G401 (cell line): ENCODE measurements around the gene STING1. TPM values are rescaled to one million over a fixed set of nuclear protein-coding genes. Genes with fewer than 3 reads are reported as not detected.
"Not testable (repeated sequence)": the region's sequence is repeated elsewhere in the genome, so short reads cannot be mapped to it uniquely, and the experiment has no call there.

Source experiments
- DNase-seq: peaks from one replicate; pipeline ENCODE4 v3.0.0-alpha.2; 2015; ENCODE audit warnings: low spot score
- in situ Hi-C: cut with HindIII; loops from 2 replicates; pipeline ENCODE4 v1.10.0; 2016; ENCODE audit warnings: low sequenced_read_pairs, mixed read lengths
- total RNA-seq: library from RNA; depleted of rRNA; stranded (reverse); fragments of >200 nt; shearing (Covaris generic); gene quantifications from 2 replicates; pipeline ENCODE4 v1.2.3, GENCODE V29; 2014; rRNA removed

STING1 gene
- total RNA-seq = 23.1 and 49.2 TPM in 2 replicates

- in situ Hi-C loops = no loop called here
- DNase-seq = no peak
Measured at GRCh38 chr5:139482050-139482889, at the start of gene STING1. Gene STING1 (minus strand): TSS chr5:139482758. CDS start chr5:139481704, 1,054 bp downstream.

- in situ Hi-C loops = no loop called here
- DNase-seq = no peak
Measured at GRCh38 chr5:139531772-139532169, 49.2 kb upstream of the STING1 start.

- in situ Hi-C loops, DNase-seq: not testable (repeated sequence)
Measured at GRCh38 chr5:139530079-139530478, 47.5 kb upstream of the STING1 start.

- DNase-seq, in situ Hi-C loops: not testable (repeated sequence)
Measured at GRCh38 chr5:139528695-139529094, 46.1 kb upstream of the STING1 start.

GRCh38 chr5:139527896-139528467 is 45.4 kb upstream of the STING1 start:
- in situ Hi-C loops, DNase-seq: not testable (repeated sequence)

GRCh38 chr5:139527090-139527470 is 44.5 kb upstream of the STING1 start:
- in situ Hi-C loops, DNase-seq: not testable (repeated sequence)

GRCh38 chr5:139526309-139527089 is 43.9 kb upstream of the STING1 start:
- DNase-seq = peak; percentile 23
- in situ Hi-C loops = not testable (repeated sequence)

GRCh38 chr5:139525586-139526308 is 43.2 kb upstream of the STING1 start:
- in situ Hi-C loops, DNase-seq: not testable (repeated sequence)

GRCh38 chr5:139524940-139525585 is 42.5 kb upstream of the STING1 start:
- no peak for DNase-seq
- in situ Hi-C loops = no loop called here

GRCh38 chr5:139524446-139524845 is 41.9 kb upstream of the STING1 start:
- in situ Hi-C loops = no loop called here
- DNase-seq = no peak

- in situ Hi-C loops = no loop called here
- no peak for DNase-seq
Measured at GRCh38 chr5:139523635-139524445, 41.3 kb upstream of the STING1 start.

GRCh38 chr5:139517683-139518564 is 35.4 kb upstream of the STING1 start:
- in situ Hi-C loops = no loop called here
- peak; percentile 86 for DNase-seq

- in situ Hi-C loops = no loop called here
Measured at GRCh38 chr5:139514486-139514856, 31.9 kb upstream of the STING1 start.

GRCh38 chr5:139513852-139514485 is 31.4 kb upstream of the STING1 start:
- in situ Hi-C loops = no loop called here
- DNase-seq = no peak

More at GRCh38 chr5:139514486-139514856, 31.9 kb upstream of the STING1 start:
- no peak for DNase-seq

GRCh38 chr5:139513434-139513833 is 30.9 kb upstream of the STING1 start:
- DNase-seq = peak; percentile 91
- in situ Hi-C loops = not testable (repeated sequence)

- in situ Hi-C loops = no loop called here
Measured at GRCh38 chr5:139512786-139513390, 30.3 kb upstream of the STING1 start.

More at GRCh38 chr5:139512786-139513390, 30.3 kb upstream of the STING1 start:
- peak; percentile 41 for DNase-seq
